CD4-positive, alpha-beta T cell treated with Interferon alpha-2 for 1 hour (primary cell): ENCODE measurements around the gene PRR29.

Experiments used
- DNase-seq, 2 donors: peaks; one replicate each; pipeline ENCODE4 v3.0.0-alpha.2; 2020 to 2022

PRR29 gene

GRCh38 chr17:64051153-64051552, 53.0 kb downstream of the PRR29 start:
- DNase-seq: peak; percentile 37 to 78

GRCh38 chr17:64053101-64053500, 55.0 kb downstream of the PRR29 start:
- DNase-seq: no peak
